PC-3 (cell line): ENCODE data around the gene GLG1. TPM values are rescaled to one million over a fixed set of nuclear protein-coding genes. Genes with fewer than 3 reads are reported as not detected.

Experiments
- ATAC-seq: fragments of 200-7000 bp; cut with Tn5 transposase; 2 replicates; pipeline ENCODE4 v1.9.1; 2020; ENCODE audit warnings: mild to moderate bottlenecking, moderate library complexity
- BruUV-seq: library from RNA; stranded (reverse); fragments of 400-500 nt; replicated peaks from 2 replicates; lab custom pipeline; 2021; lab: Mats Ljungman, UMichigan
- CTCF ChIA-PET: fragments of 300-600 bp; sonication (Branson Sonifier 250); formaldehyde crosslinking; loops from one replicate; lab custom pipeline; 2022; ENCODE audit warnings: antibody characterized with exemption; lab: Charles Lee
- POLR2A ChIA-PET: fragments of 300-600 bp; sonication (Branson Sonifier 250); formaldehyde crosslinking; loops from one replicate; lab custom pipeline; 2022; ENCODE audit warnings: antibody characterized with exemption; ENCODE audit not compliant: unreplicated experiment; lab: Charles Lee
- DNase-seq: peaks from one replicate; pipeline ENCODE4 v3.0.0-alpha.2; 2015
- H2AFZ ChIP-seq: fragments of 300-600 bp; sonication (generic); 2 replicates; pipeline ENCODE4 v1.6.0; 2016; ENCODE audit warnings: antibody characterized with exemption, low read length
- H3F3A ChIP-seq: fragments of 300-600 bp; sonication (generic); one replicate; pipeline ENCODE4 v1.6.0; 2017; ENCODE audit warnings: antibody characterized with exemption, low read length, control low read depth, mild to moderate bottlenecking; ENCODE audit not compliant: unreplicated experiment
- H3K27ac ChIP-seq: fragments of 300-600 bp; sonication (generic); 2 replicates; pipeline ENCODE4 v1.5.1; 2016; ENCODE audit warnings: mild to moderate bottlenecking, low read length
- H3K27me3 ChIP-seq: fragments of 300-600 bp; sonication (generic); 2 replicates; pipeline ENCODE4 v1.6.1; 2016; ENCODE audit warnings: low read length, mixed read lengths
- H3K36me3 ChIP-seq: fragments of 300-600 bp; sonication (generic); 2 replicates; pipeline ENCODE4 v1.6.1; 2016; ENCODE audit warnings: low read depth, mixed run types, low read length, mixed read lengths
- H3K4me1 ChIP-seq: fragments of 300-600 bp; sonication (generic); 2 replicates; pipeline ENCODE4 v1.5.1; 2016; ENCODE audit warnings: low read length; ENCODE audit not compliant: insufficient read depth
- H3K4me2 ChIP-seq: fragments of 300-600 bp; sonication (generic); 2 replicates; pipeline ENCODE4 v1.6.0; 2016; ENCODE audit warnings: low read length
- H3K4me3 ChIP-seq: fragments of 300-600 bp; sonication (generic); 2 replicates; pipeline ENCODE4 v1.5.1; 2016; ENCODE audit warnings: mild to moderate bottlenecking, low read length, mixed read lengths
- H3K79me2 ChIP-seq: fragments of 300-600 bp; sonication (generic); 2 replicates; pipeline ENCODE4 v1.6.1; 2017; ENCODE audit warnings: low read length, mixed read lengths
- H3K9ac ChIP-seq: fragments of 300-600 bp; sonication (generic); 2 replicates; pipeline ENCODE4 v1.6.0; 2016; ENCODE audit warnings: mild to moderate bottlenecking, low read length
- H3K9me2 ChIP-seq: fragments of 300-600 bp; sonication (generic); replicated peaks from 2 replicates; pipeline ENCODE4 v1.6.1; 2016; ENCODE audit warnings: mixed run types, low read length, mixed read lengths
- H3K9me3 ChIP-seq: fragments of 300-600 bp; sonication (generic); 2 replicates; pipeline ENCODE4 v1.6.1; 2016; ENCODE audit warnings: low read length, mixed read lengths
- H4K20me1 ChIP-seq: fragments of 300-600 bp; sonication (generic); 2 replicates; pipeline ENCODE4 v1.6.1; 2016; ENCODE audit warnings: low read length, mixed read lengths
- CTCF ChIP-seq: fragments of 300-600 bp; sonication (generic); conservative IDR thresholded peaks from 2 replicates; pipeline ENCODE4 v1.5.1; 2017; ENCODE audit warnings: antibody characterized with exemption, low read depth, mild to moderate bottlenecking, low read length
- EZH2 ChIP-seq: fragments of 300-600 bp; sonication (generic); IDR thresholded peaks from one replicate; pipeline ENCODE4 v1.6.1; 2017; ENCODE audit warnings: antibody characterized with exemption, mild to moderate bottlenecking, low read length; ENCODE audit not compliant: unreplicated experiment
- EZH2phosphoT487 ChIP-seq: fragments of 300-600 bp; sonication (generic); IDR thresholded peaks from 2 replicates; pipeline ENCODE4 v1.6.1; 2018; ENCODE audit warnings: mild to moderate bottlenecking, antibody characterized with exemption, low read length, borderline replicate concordance
- intact Hi-C: fragments of 100-400 bp; cut with micrococcal nuclease; formaldehyde crosslinking; loops from 2 replicates; pipeline ENCODE4 v1.9.0; 2023
- total RNA-seq: library from RNA; depleted of rRNA; stranded (reverse); fragments of >200 nt; gene quantifications from 2 replicates; pipeline ENCODE4 v1.2.3, GENCODE V29; 2014

Gene GLG1
- total RNA-seq, 1 experiment from 2014 or later = 63.5 TPM

GRCh38 chr16:74560912-74561311 lies 46.0 kb downstream of the GLG1 start:
- DNase-seq (no peak), ATAC-seq (no peak)
- ChIA-PET POLR2A (no interaction called here), CTCF (no interaction called here)
- Histone ChIP-seq H3K27me3 (no peaks in the 10 kb centered on the region), H3K9ac (no peak overlapping the region), H3K9me3 (no peaks in the 10 kb centered on the region), H4K20me1 (peaks cover 3% of the 10 kb centered on the region; the same call in 1 of the 2 replicates), H2AFZ (no peak overlapping the region), H3F3A (no peaks in the 10 kb centered on the region), H3K36me3 (no peaks in the 10 kb centered on the region), H3K4me1 (peaks cover 7% of the 10 kb centered on the region; the same call in 1 of the 2 replicates), H3K27ac (no peak overlapping the region), H3K79me2 (peaks cover 53% of the 10 kb centered on the region), H3K9me2 (no peaks in the 10 kb centered on the region), H3K4me3 (no peak overlapping the region), H3K4me2 (no peak overlapping the region)
- TF ChIP-seq EZH2phosphoT487 = no peak
- no peak for TF ChIP-seq CTCF
- no peak for TF ChIP-seq EZH2
- BruUV-seq = no TSS peak
- intact Hi-C loops = no loop called here

- H4K20me1 ChIP-seq = peaks cover 3% of the 10 kb centered on the region; the same call in 1 of the 2 replicates
- intact Hi-C loops = no loop called here
- CTCF ChIA-PET = no interaction called here
Observed at GRCh38 chr16:74558873-74559272, 48.0 kb downstream of the GLG1 start.

More at GRCh38 chr16:74558873-74559272, 48.0 kb downstream of the GLG1 start:
- H3K4me2 ChIP-seq = no peak overlapping the region
- no peaks in the 10 kb centered on the region for H3K36me3 ChIP-seq
- H3K9me3 ChIP-seq = no peaks in the 10 kb centered on the region
- no TSS peak for BruUV-seq
- peaks cover 37% of the 10 kb centered on the region for H3K79me2 ChIP-seq
- no peaks in the 10 kb centered on the region for H3F3A ChIP-seq
- H3K4me1 ChIP-seq = peaks cover 3% of the 10 kb centered on the region; the same call in 1 of the 2 replicates
- no peak overlapping the region for H2AFZ ChIP-seq
- no peak for TF ChIP-seq EZH2
- TF ChIP-seq EZH2phosphoT487 = no peak
- TF ChIP-seq CTCF = no peak
- H3K9ac ChIP-seq = no peak overlapping the region
- H3K27me3 ChIP-seq = no peaks in the 10 kb centered on the region
- H3K27ac ChIP-seq = no peak overlapping the region
- POLR2A ChIA-PET = no interaction called here
- no peaks in the 10 kb centered on the region for H3K9me2 ChIP-seq
- no peak overlapping the region for H3K4me3 ChIP-seq
- no peak for ATAC-seq
- no peak for DNase-seq
